Measurements from ENCODE around the gene TAAR5.

TAAR5 gene

GRCh38 chr6:132623106-132623845 is 33.7 kb upstream of the TAAR5 start:
- TF ChIP-seq CTCF (IDR thresholded peaks at IDR 0.05; ENCODE audit: insufficient read depth, low read length, missing control alignments) = no peak
- no peak overlapping the region for H3K4me3 ChIP-seq (ENCODE audit: low read depth, low read length)
- POLR2A ChIA-PET = no interaction called here
- CTCF ChIA-PET = no interaction called here
- DNase-seq (ENCODE audit: low read depth, low spot score) = no peak

GRCh38 chr6:132616677-132617076 is 27.1 kb upstream of the TAAR5 start:
- CTCF ChIA-PET = no interaction called here
- DNase-seq (ENCODE audit: low read depth, low spot score) = no peak

GRCh38 chr6:132614554-132614953 is 25.0 kb upstream of the TAAR5 start:
- no peak for TF ChIP-seq CTCF (IDR thresholded peaks at IDR 0.05; ENCODE audit: insufficient read depth, low read length, missing control alignments)
- H3K4me3 ChIP-seq (ENCODE audit: low read depth, low read length) = no peak overlapping the region
- POLR2A ChIA-PET = no interaction called here
- no peak for DNase-seq (ENCODE audit: low read depth, low spot score)
- CTCF ChIA-PET = no interaction called here

More at GRCh38 chr6:132616677-132617076, 27.1 kb upstream of the TAAR5 start:
- no peak for TF ChIP-seq CTCF (IDR thresholded peaks at IDR 0.05; ENCODE audit: insufficient read depth, low read length, missing control alignments)
- H3K4me3 ChIP-seq (ENCODE audit: low read depth, low read length) = no peak overlapping the region
- POLR2A ChIA-PET = no interaction called here

- ChIA-PET POLR2A (no interaction called here), CTCF (no interaction called here)
- no peak for TF ChIP-seq CTCF (IDR thresholded peaks at IDR 0.05; ENCODE audit: insufficient read depth, low read length, missing control alignments)
- no peak overlapping the region for H3K4me3 ChIP-seq (ENCODE audit: low read depth, low read length)
- no peak for DNase-seq (ENCODE audit: low read depth, low spot score)
These were observed 23.0 kb upstream of the TAAR5 start for GRCh38 chr6:132612449-132613108.

GRCh38 chr6:132611616-132612015 is 22.1 kb upstream of the TAAR5 start:
- TF ChIP-seq CTCF (IDR thresholded peaks at IDR 0.05; ENCODE audit: insufficient read depth, low read length, missing control alignments) = no peak
- H3K4me3 ChIP-seq (ENCODE audit: low read depth, low read length) = no peak overlapping the region
- DNase-seq (ENCODE audit: low read depth, low spot score) = no peak
- ChIA-PET POLR2A (no interaction called here), CTCF (no interaction called here)

- ChIA-PET POLR2A (no interaction called here), CTCF (no interaction called here)
- no peak overlapping the region for H3K4me3 ChIP-seq (ENCODE audit: low read depth, low read length)
- TF ChIP-seq CTCF (IDR thresholded peaks at IDR 0.05; ENCODE audit: insufficient read depth, low read length, missing control alignments) = no peak
- DNase-seq (ENCODE audit: low read depth, low spot score) = no peak
These were observed 18.1 kb upstream of the TAAR5 start for GRCh38 chr6:132607544-132608233.
